MG63 (cell line): Measurements from ENCODE around the gene ACBD6. TPM values are rescaled to one million over a fixed set of nuclear protein-coding genes. Genes with fewer than 3 reads are reported as not detected.
"Not testable (repeated sequence)": the region's sequence is repeated elsewhere in the genome, so short reads cannot be mapped to it uniquely, and the experiment has no call there.

Experiments used
- DNase-seq: peaks from one replicate; pipeline ENCODE4 v3.0.0-alpha.2; 2020
- H3K27me3 ChIP-seq: fragments of 250-450 bp; sonication (Bioruptor Pico); 2 replicates; pipeline ENCODE4 v1.5.1; 2020; ENCODE audit warnings: mild to moderate bottlenecking, moderate library complexity
- H3K36me3 ChIP-seq: fragments of 250-450 bp; sonication (Bioruptor Pico); 2 replicates; pipeline ENCODE4 v1.5.1; 2020; ENCODE audit warnings: mild to moderate bottlenecking, moderate library complexity
- H3K4me3 ChIP-seq: fragments of 250-450 bp; sonication (Bioruptor Pico); 2 replicates; pipeline ENCODE4 v1.5.1; 2020; ENCODE audit warnings: mild to moderate bottlenecking, moderate library complexity
- H3K9me3 ChIP-seq: fragments of 250-450 bp; sonication (Bioruptor Pico); 2 replicates; pipeline ENCODE4 v1.5.1; 2020; ENCODE audit warnings: mild to moderate bottlenecking, moderate library complexity
- total RNA-seq: library from RNA; depleted of rRNA; stranded (reverse); fragments of >200 nt; shearing (Covaris generic); gene quantifications from 2 replicates; pipeline ENCODE4 v1.2.3, GENCODE V29; 2014; ENCODE audit warnings: low replicate concordance

The ACBD6 gene
- total RNA-seq, 1 experiment from 2014 or later: 65.9 TPM

DNA sequence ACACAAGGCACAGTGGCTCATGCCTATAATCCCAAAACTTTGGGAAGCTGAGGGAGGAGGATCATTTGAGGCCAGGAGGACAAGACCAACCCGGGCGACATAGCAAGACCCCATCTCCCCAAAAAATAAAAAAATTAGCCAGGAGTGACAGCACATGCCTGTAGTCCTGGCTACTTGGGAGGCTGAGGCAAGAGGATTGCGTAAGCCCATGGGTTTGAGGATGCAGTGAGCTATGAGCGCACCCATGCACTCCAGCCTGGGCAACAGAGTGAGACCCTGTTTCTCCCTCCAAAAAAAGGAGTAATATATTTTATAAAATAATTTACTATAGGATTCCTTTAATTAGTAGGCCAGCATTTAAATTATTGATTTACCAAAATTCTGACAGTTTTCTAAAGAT lies 89.8 kb downstream of the ACBD6 start:
- peaks cover 5% of the 10 kb centered on the region for H3K9me3 ChIP-seq
- H3K36me3 ChIP-seq: peaks cover 20% of the 10 kb centered on the region
- H3K27me3 ChIP-seq: no peaks in the 10 kb centered on the region
- no peak for DNase-seq
- no peak overlapping the region for H3K4me3 ChIP-seq

DNA sequence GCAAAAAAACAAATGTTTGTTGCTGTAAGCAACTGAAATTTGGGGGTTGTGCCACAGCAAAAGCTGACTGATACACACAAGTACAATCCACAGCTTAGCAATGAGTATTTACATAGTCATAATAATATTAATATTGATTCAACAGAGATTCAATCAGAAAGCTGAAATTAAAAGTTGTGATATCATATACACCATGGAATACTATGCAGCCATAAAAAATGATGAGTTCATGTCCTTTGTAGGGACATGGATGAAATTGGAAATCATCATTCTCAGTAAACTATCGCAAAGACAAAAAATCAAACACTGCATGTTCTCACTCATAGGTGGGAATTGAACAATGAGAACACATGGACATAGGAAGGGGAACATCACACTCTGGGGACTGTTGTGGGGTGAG lies 94.2 kb downstream of the ACBD6 start:
- H3K9me3 ChIP-seq, DNase-seq, H3K27me3 ChIP-seq, H3K4me3 ChIP-seq: not testable (repeated sequence)
- H3K36me3 ChIP-seq: peaks cover 17% of the 10 kb centered on the region

DNA sequence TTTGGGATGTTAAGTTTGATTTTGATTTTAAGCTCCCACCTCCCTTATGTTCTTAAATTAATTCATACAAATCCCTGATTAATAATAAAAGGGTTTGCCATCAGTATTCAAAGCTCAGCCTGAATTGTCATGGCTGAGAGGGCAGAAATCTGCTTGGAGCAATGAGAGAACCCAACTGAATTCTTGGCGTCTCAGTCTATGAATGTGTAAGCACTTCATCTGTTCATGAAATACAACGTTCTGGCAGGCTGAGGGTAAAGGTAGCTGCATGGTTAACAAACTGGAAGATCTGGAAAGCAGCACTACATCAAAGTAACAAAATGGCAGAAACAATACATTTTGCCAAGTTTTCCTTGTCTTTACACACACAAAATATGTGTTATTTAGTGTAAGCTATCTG lies 95.3 kb downstream of the ACBD6 start:
- DNase-seq: no peak
- Histone ChIP-seq H3K27me3 (no peaks in the 10 kb centered on the region), H3K4me3 (no peak overlapping the region), H3K9me3 (no peaks in the 10 kb centered on the region), H3K36me3 (peaks cover 12% of the 10 kb centered on the region)

DNA sequence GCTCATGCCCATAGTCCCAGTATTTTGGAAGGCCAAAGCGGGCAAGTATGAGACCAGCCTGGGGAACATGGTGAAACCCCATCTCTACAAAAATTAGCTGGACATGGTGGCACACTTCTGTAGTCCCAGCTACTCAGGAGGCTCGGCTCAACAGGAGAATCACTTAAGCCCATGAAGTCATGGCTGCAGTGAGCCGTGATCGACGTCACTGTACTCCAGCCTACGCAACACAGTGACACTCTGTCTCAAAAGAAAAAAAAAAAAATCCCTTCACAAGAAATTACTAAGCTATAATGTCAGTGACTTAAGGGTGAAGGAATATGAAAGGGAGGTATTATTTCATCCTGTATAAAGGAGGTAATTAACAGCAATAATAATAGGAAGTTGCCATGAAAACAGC lies 99.8 kb downstream of the ACBD6 start:
- no peaks in the 10 kb centered on the region for H3K36me3 ChIP-seq
- no peaks in the 10 kb centered on the region for H3K27me3 ChIP-seq
- H3K4me3 ChIP-seq: no peak overlapping the region
- DNase-seq: no peak
- H3K9me3 ChIP-seq: no peaks in the 10 kb centered on the region

DNA sequence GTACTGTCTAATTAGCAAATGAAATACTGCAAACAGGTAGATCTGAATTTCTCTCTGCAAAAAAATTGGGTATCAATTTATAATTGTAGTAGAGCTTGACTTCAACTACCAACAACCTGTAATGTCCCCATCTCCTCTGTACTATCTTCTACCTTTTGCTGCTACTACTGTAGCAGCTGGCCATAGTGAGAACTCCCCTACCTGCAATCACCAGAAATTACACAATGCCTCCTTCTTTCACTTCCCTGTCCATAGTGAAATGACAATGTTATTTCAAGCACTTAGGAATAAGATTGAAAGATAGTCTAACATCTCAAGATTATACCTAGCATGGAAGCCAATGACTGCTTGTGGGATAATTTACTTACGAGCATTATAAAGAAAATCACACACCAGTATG lies 100.4 kb downstream of the ACBD6 start:
- H3K9me3 ChIP-seq: no peaks in the 10 kb centered on the region
- no peaks in the 10 kb centered on the region for H3K27me3 ChIP-seq
- peaks cover 2% of the 10 kb centered on the region; the same call in 1 of the 2 replicates for H3K36me3 ChIP-seq
- no peak for DNase-seq
- no peak overlapping the region for H3K4me3 ChIP-seq

DNA sequence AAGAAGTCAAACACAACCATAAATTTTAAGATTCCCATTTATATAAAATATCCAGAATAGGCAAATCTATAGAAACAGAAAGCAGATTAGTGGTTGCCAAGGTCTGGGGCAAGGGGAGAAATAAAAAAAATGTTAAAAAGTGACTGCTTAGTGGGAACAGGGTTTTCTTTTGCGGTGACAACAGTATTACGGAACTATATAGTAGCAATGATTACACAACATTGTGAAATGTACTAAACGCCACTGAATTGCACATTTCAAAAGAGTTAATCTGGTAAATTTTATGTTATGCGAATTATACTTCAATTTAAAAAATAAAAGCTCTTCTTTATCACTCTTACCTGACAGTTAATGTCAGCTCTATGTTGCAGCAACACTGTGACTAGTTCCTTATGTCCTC lies 105.2 kb downstream of the ACBD6 start:
- no peak for DNase-seq
- Histone ChIP-seq H3K36me3 (peaks cover 19% of the 10 kb centered on the region), H3K9me3 (peaks cover 6% of the 10 kb centered on the region; the same call in 1 of the 2 replicates)

DNA sequence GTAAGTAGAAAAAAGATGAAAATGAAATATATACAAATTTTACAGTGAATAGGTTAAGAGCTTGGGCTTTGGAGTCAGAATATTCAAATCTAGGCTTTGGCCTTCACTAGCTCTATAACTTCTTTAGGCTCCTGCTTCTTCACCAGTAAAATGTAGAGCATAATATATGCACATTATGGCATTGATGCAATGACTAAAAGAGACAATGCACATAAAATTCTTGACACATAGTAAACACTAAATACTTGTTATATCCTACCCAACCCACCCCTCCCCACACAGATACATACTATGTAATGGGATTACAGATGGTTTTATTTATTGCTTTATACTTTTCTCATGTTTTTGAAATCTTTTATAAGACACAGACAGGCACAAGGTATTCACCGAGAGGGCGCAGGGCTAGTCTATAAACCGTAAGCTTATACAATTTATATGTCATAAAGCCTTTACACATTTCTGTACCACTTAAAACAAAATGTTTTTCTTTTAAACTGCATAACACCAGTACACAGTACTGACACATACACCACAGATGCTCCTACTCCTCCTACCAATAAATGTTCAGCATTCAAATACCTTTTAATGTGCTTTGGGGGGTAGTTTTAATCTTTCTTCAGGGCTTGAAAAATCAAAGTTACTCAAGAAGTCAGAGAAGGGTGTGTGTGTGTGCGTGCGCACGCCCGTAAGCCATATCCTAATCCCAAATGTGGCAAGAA lies 109.8 kb downstream of the ACBD6 start:
- Histone ChIP-seq H3K4me3 (no peak overlapping the region), H3K36me3 (peaks cover 30% of the 10 kb centered on the region), H3K27me3 (no peaks in the 10 kb centered on the region), H3K9me3 (peaks cover 6% of the 10 kb centered on the region)
- no peak for DNase-seq

More for the DNA sequence above, 105.2 kb downstream of the ACBD6 start:
- no peak overlapping the region for H3K4me3 ChIP-seq
- no peaks in the 10 kb centered on the region for H3K27me3 ChIP-seq

DNA sequence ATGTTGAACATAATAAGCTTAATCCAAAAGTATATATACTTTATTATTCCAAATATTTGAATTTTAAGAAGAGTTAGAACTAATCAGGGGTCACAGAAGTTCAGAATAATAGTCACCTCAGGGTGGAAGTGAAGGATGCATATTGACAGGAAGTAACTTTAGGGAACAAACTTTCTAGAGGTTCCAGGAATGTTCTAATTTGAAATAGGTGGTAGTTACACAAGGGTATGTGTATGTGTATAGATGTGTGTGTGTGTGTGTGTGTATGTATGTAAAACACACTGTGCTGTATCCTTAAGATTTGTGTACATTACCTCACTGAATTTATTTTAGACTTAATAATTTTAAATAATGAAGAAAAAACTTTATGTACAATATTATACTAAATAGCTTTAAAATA lies 110.4 kb downstream of the ACBD6 start:
- DNase-seq: no peak
- Histone ChIP-seq H3K4me3 (no peak overlapping the region), H3K27me3 (no peaks in the 10 kb centered on the region), H3K9me3 (peaks cover 6% of the 10 kb centered on the region), H3K36me3 (peaks cover 28% of the 10 kb centered on the region)

DNA sequence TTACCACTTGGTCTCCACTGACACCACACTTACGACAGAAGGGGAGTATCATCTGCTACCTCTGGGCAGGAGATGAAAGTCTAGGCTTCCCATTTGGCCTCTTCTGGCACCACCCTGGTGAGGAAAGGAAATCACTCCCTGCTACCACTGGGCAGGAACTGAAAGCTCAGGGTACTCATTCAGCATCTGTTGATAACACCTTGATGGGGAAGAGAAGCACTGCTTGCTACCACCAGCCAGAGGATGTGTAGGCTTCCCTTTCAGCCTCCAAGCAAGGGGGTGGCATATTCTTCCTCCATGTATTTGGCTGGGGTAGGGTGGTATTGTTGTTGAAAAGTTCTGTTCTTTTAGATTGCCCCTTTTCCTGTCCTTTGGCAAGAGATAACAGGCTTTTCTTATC lies 115.0 kb downstream of the ACBD6 start:
- no peak for DNase-seq
- H3K27me3 ChIP-seq: no peaks in the 10 kb centered on the region
- peaks cover 27% of the 10 kb centered on the region for H3K9me3 ChIP-seq
- no peak overlapping the region for H3K4me3 ChIP-seq
- peaks cover 12% of the 10 kb centered on the region for H3K36me3 ChIP-seq

DNA sequence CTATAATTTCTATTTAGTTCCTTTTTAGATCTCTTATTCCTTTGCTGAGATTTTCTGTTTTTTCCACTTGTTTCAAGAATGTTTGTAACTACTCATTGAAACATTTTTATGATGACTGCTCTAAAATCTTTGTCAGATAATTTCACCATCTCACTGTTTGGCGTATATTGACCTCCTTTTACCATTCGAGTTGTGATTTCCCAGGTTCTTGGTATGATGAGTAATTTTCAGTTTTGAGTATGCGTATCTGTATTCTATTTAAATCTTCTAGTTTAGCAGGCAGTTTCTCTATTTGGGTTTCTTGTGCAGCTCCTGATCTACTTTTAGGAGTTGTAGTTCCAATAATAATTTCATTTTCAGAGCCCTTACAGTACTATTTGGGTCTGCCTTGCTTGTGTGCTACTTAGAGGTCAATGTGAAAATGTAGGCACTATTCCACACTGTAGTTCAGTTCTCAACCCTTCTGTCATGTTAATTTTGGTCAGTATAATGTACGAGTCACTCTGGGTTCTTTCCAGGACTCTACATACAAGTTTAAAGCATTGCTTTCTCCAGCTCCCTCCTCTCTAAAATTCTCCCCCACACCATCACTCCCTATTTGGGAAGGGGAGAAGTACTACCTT lies 115.5 kb downstream of the ACBD6 start:
- Histone ChIP-seq H3K4me3 (no peak overlapping the region), H3K36me3 (peaks cover 9% of the 10 kb centered on the region), H3K9me3 (peaks cover 28% of the 10 kb centered on the region), H3K27me3 (no peaks in the 10 kb centered on the region)
- no peak for DNase-seq

DNA sequence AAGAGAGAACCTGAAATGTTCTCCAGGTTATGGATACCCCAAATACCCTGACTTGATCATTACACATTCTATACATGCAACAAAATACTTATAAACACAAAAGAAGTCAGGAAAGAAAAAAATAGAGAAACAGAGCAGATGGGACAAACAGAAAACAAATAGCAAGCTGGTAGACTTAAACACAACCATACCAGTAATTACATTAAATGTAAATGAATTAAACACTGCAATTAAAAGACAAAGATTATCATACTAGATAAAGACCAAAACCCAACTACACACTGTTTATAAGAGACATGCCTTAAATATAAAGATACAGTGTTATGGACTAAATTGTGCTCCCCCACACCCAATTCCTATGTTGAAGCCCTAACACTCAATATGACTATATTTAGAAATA lies 117.2 kb downstream of the ACBD6 start:
- Histone ChIP-seq H3K4me3 (no peak overlapping the region), H3K9me3 (peaks cover 44% of the 10 kb centered on the region), H3K36me3 (no peaks in the 10 kb centered on the region), H3K27me3 (no peaks in the 10 kb centered on the region)
- DNase-seq: no peak

DNA sequence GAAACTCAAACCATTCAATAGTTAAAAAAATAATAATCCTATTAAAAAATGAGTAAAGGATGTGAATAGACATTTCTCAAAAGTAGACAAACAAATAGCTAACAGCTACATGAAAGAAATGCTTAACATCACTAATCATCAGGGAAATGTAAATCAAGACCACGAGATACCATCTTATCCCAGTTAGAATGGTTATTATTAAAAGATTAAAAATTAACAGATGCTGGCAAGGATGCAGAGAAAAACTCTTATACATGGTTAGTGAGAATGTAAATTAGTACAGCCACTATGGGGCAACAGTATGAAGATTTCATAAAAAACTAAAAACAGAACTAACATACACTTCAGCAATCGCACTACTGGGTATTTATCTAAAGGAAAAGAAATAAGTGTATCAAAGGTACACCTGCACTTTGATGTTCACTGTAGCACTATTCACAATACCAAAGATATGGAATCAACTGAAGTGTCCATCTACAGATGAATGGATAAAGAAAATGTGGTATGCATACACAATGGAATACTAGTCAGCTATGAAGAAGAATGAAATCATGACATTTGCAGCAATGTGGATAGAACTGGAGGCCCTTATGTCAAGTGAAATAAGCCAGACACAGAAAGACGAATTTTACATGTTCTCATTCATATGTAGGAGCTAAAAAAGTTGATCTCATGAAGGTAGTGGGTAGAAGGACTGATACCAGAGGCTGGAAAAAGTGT lies 117.9 kb downstream of the ACBD6 start:
- Histone ChIP-seq H3K4me3 (no peak overlapping the region), H3K27me3 (no peaks in the 10 kb centered on the region), H3K36me3 (no peaks in the 10 kb centered on the region), H3K9me3 (peaks cover 51% of the 10 kb centered on the region)
- no peak for DNase-seq

DNA sequence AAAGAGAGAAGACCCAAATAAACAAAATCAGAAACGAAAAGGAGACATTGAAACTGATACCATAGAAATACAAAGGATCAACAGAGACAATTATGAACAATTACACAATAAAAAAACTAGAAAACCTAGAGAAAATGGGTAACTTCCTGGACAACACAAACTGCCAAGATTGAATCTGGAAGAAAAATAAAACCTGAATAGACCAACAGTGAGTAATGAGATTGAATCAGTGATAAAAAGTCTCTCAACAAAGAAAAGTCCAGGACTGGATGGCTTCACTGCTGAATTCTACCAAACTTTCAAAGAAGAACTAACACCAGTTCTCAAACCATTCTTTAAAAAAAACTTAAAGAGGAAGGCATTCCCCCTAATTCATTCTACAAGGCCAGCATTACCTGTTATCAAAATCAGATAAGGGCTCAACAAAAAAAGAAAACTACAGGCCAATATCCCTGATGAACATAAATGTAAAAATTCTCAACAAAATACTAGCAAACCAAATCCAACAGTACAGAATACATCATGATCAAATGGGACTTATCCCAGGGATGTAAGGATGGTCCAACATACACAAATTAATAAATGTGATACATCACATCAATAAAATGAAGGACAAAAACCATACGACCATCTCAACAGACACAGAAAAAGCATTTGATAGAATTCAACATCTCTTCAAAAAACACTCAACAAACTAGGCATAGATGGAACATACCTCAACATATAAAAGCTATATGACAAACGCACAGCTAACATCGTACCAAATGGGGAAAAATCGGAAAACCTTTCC lies 119.9 kb downstream of the ACBD6 start:
- Histone ChIP-seq H3K27me3 (no peaks in the 10 kb centered on the region), H3K36me3 (peaks cover 4% of the 10 kb centered on the region; the same call in 1 of the 2 replicates), H3K4me3 (no peak overlapping the region), H3K9me3 (peaks cover 60% of the 10 kb centered on the region)
- no peak for DNase-seq

DNA sequence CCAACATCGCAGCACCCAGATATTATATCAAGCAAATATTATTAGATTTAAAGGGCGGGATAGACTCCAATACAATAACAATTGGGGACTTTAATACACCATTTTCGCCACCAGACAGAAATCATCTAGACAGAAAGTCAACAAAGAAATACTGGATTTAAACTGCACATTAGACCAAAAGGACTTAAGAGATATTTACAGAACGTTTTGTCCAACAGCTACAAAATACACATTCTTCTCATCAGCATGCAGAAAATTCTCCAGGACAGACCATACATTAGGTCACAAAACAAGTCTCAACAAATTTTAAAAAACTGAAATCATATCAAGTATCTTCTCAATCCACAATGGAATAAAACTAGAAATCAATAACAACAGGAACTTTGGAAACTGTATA lies 121.2 kb downstream of the ACBD6 start:
- no peaks in the 10 kb centered on the region for H3K27me3 ChIP-seq
- H3K36me3 ChIP-seq: peaks cover 4% of the 10 kb centered on the region; the same call in 1 of the 2 replicates
- no peak for DNase-seq
- peaks cover 60% of the 10 kb centered on the region for H3K9me3 ChIP-seq
- H3K4me3 ChIP-seq: no peak overlapping the region

DNA sequence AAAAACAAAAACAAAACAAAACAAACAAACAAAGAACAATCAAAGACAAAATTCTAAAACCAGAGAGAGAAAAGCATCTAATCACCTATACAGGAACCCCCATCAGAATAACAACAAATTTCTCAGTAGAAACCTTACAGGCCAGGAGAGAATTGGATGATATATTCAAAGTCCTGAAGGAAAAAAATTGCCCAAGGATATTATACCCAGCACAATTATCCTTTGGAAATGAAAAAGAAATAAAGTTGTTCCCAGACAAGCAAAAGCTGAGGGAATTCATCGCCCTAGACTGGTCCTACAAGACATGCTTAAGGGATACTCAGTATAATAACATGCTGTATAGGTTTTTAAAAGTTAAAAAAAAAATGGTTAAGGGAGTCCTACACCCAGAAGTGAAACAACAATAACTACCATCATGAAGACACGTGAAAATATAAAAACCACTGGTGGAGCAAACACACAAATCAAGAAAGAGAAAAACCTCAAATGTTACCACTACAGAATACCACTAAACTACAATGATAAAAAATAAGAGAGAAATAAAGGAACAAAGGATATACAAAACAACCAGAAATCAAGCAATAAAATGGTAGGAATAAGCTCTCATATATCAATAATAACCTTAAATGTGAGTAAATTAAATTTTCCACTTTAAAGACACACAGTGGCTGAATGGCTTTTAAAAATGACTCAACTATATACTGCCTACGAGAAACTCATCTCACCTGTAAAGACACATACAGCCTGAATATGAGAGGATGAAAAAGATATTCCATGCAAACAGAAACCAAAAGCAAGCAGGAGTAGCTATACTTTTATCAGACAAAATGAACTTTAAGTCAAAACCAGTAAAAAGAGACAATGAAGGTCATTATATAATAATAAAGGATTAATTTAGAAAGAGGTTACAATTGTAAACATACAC lies 121.9 kb downstream of the ACBD6 start:
- H3K9me3 ChIP-seq: peaks cover 55% of the 10 kb centered on the region
- no peak overlapping the region for H3K4me3 ChIP-seq

DNA sequence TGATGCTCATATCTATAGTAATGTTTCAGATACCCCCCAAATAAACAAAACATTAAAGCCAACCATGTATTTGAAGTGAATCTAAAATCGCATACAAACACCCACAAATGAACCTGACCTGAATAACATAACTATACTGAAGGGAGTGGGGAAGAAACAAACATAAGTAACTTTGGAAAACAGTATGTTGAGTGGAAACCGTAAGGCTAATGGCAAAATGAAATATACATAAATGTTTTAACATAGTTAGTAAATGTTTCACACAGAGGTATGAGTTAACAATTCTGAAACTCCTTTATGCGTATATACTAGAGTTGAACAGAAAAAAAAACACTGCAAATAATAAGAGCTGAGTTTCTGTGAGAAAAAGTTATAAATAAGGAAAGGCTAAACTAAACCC lies 125.6 kb downstream of the ACBD6 start:
- H3K27me3 ChIP-seq: no peaks in the 10 kb centered on the region
- peaks cover 32% of the 10 kb centered on the region for H3K9me3 ChIP-seq
- no peak for DNase-seq
- H3K36me3 ChIP-seq: peaks cover 4% of the 10 kb centered on the region; the same call in 1 of the 2 replicates
- H3K4me3 ChIP-seq: no peak overlapping the region

More for the DNA sequence above, 121.9 kb downstream of the ACBD6 start:
- Histone ChIP-seq H3K36me3 (peaks cover 4% of the 10 kb centered on the region; the same call in 1 of the 2 replicates), H3K27me3 (no peaks in the 10 kb centered on the region)
- DNase-seq: no peak
